MG63 (cell line): Measurements from ENCODE around the gene SNX10. TPM values are rescaled to one million over a fixed set of nuclear protein-coding genes. Genes with fewer than 3 reads are reported as not detected.

Source experiments
- DNase-seq: peaks from one replicate; pipeline ENCODE4 v3.0.0-alpha.2; 2020
- H3K27me3 ChIP-seq: fragments of 250-450 bp; sonication (Bioruptor Pico); 2 replicates; pipeline ENCODE4 v1.5.1; 2020; ENCODE audit warnings: mild to moderate bottlenecking, moderate library complexity
- H3K36me3 ChIP-seq: fragments of 250-450 bp; sonication (Bioruptor Pico); 2 replicates; pipeline ENCODE4 v1.5.1; 2020; ENCODE audit warnings: mild to moderate bottlenecking, moderate library complexity
- H3K4me3 ChIP-seq: fragments of 250-450 bp; sonication (Bioruptor Pico); 2 replicates; pipeline ENCODE4 v1.5.1; 2020; ENCODE audit warnings: mild to moderate bottlenecking, moderate library complexity
- H3K9me3 ChIP-seq: fragments of 250-450 bp; sonication (Bioruptor Pico); 2 replicates; pipeline ENCODE4 v1.5.1; 2020; ENCODE audit warnings: mild to moderate bottlenecking, moderate library complexity
- total RNA-seq: library from RNA; depleted of rRNA; stranded (reverse); fragments of >200 nt; shearing (Covaris generic); gene quantifications from 2 replicates; pipeline ENCODE4 v1.2.3, GENCODE V29; 2014; ENCODE audit warnings: low replicate concordance

The SNX10 gene
- total RNA-seq, 1 experiment from 2014 or later = 4.4 TPM

DNA sequence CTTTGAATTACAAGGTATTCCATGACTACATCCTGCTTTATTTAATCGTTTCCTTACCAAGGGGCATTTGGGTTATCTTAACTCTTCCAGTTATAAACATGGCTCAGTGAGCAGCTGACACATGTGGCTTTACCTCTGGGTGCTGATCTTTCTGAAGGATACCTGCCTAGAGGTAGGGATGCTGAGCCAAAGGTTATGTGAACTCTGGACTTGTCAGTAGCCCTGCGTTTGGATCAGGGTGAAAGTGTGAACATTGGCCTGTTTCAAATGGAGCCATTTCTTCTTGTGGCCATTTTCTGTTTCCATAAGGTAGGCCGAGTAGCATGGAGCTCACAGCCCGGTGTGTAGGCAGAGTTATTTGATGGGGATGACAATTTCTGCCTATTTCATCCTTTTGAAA lies 29.2 kb downstream of the SNX10 start:
- no peaks in the 10 kb centered on the region for H3K36me3 ChIP-seq
- no peaks in the 10 kb centered on the region for H3K27me3 ChIP-seq
- no peak for DNase-seq
- H3K4me3 ChIP-seq = no peak overlapping the region
- no peaks in the 10 kb centered on the region for H3K9me3 ChIP-seq

DNA sequence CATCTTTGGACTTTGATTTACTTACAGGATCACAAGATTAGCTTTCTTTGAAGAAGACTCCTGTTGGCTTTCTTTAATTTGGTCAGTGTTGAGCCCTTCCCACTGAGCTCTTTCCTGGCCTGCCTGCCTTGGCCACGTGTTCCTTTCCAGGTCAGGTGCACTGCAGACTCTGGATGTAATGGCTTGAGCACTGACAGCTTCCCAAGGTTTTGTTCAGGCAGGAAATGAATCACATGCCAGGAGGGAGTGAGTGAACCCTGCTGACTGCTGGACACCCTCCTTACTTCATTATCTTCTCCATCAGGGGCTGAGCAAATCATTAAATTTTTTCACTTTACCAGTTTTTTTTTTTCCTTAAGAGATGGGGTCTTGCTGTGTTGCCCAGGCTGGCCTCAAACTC lies 29.8 kb downstream of the SNX10 start:
- Histone ChIP-seq H3K4me3 (no peak overlapping the region), H3K27me3 (no peaks in the 10 kb centered on the region), H3K36me3 (no peaks in the 10 kb centered on the region), H3K9me3 (no peaks in the 10 kb centered on the region)
- peak; percentile 34 for DNase-seq

DNA sequence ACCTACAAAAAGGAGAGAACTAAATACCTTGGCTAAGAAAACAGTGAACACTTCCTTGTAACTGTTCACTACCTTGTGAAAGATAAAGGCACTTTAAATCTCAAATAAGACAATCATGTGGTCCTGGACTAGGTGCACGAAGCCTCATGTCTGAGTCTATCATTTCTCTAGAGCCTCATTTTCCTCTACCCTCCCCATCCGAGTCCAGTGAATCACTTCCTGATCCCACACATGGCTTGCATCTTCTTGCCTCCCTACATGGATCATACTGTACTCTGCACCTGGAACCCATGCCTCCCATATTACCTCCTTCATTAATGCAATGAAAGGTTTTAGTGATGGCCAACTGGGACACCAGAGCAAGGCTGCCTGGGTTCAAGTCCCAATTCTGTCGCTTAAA lies 34.5 kb downstream of the SNX10 start:
- no peak for DNase-seq
- H3K4me3 ChIP-seq = no peak overlapping the region
- no peaks in the 10 kb centered on the region for H3K9me3 ChIP-seq
- no peaks in the 10 kb centered on the region for H3K36me3 ChIP-seq
- no peaks in the 10 kb centered on the region for H3K27me3 ChIP-seq

DNA sequence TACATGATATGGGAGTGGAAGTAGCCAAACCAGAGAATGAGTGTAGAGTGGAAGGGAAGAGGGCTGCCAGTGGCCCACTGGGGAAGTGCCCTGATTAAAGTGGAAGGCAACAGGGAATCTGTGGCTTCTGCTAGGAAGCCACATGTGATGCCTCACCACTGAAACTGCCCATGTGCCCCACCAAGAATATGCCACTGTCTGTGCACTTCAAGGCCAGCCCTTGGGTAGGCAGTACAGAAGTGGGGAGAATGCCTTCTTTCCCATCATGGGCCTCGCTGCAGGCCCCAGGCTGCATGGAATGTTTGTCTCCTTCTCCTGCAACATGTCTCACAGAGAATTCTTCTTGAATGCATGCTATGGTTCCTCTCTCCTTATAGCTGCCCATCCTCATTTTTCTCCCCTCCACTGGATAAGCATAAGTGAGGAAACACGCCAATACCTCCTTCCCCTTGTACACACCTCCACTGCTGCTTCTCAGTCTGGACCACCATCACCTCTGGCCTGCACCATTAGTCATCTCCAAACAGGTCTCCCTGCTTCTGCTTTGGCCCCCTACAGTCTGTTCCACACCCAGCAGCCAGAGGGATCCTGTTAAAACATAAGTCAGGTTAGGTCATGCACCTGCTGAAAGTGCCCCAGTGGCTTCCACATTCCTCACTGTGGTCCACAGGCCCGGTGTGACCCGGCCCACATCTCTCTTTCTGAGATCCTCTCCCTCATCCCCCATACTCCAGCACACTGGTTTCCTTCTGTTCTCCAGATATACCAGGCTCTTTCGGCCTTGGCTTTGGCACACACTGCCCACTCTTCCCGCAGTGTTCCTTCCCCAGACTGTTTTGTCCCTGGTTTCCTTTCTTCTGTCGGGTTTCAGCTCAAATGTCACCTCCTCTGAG lies 37.1 kb downstream of the SNX10 start:
- no peak for DNase-seq
- no peaks in the 10 kb centered on the region for H3K36me3 ChIP-seq
- H3K9me3 ChIP-seq = no peaks in the 10 kb centered on the region
- H3K27me3 ChIP-seq = no peaks in the 10 kb centered on the region
- no peak overlapping the region for H3K4me3 ChIP-seq

DNA sequence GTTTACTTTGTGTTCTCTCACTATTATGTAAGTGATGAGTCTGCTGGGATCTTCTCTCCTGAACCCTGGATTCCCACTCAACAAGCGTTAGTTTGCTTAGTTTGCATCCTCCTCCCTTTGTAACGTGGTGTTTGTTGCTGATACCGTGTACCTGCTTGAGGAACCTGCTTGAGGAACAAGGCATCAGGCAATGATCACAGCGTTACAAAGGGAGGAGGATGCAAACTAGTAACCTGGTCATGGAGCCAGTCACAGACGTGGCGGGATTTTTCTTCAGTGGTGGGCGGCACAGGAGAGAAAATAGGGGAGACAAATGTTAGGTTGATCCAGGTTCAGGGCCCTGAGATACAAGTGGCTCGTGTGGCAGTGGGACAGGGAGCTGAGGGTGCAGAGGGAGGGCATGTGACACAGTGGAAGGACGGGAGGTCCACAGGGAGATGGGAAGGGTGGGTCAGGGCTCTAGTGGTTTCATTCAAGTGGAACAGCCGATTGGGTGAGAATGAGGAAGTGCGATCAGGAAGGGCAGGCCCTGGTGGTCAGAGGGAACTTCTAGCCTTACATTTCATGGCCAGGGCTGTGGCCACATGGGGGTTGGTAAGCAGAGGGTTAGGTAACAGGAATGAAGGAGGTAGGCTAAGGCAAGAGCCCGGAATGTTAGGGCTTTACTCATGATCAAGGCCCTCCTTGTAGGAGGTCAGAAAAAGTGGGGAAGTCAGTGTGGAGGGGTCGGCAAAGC lies 38.0 kb downstream of the SNX10 start:
- DNase-seq = no peak
- H3K27me3 ChIP-seq = no peaks in the 10 kb centered on the region
- no peak overlapping the region for H3K4me3 ChIP-seq
- no peaks in the 10 kb centered on the region for H3K36me3 ChIP-seq
- no peaks in the 10 kb centered on the region for H3K9me3 ChIP-seq

DNA sequence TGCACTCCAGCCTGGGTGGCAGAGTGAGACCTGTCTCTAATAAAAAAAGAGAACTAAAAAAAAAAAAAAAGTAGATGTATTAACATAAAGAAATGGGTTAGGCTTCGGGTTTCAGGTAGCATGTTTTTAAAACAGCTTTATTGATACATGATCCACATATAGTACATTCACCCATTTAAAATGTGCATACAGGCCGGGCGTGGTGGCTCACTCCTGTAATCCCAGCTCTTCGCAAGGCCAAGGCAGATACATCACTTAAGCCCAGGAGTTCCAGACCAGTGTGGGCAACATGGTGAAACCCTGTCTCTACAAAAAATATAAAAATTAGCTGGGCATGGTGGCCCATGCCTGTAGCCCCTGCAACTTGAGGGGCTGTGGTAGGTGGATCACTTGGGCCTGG lies 39.5 kb downstream of the SNX10 start:
- no peak overlapping the region for H3K4me3 ChIP-seq
- H3K9me3 ChIP-seq = no peaks in the 10 kb centered on the region
- H3K27me3 ChIP-seq = no peaks in the 10 kb centered on the region
- H3K36me3 ChIP-seq = no peaks in the 10 kb centered on the region
- DNase-seq = no peak

DNA sequence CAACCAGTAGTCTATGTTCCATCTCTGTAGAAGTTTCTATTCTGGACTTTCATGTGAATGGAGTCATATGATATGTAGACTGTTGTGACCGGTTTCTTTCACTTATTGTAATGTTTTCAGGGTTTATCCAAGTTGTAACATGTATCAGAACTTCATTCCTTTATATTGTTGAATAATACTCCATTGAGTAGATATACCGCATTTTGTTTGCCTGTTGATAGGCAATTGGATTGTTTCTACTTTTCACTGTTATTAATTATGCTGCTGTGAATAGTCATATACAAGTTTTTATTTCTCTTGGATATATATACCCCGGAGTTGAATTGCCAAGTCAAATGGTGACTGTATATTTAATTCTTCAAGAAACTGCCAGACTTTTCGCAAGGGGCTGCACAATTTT lies 40.1 kb downstream of the SNX10 start:
- H3K36me3 ChIP-seq = no peaks in the 10 kb centered on the region
- no peaks in the 10 kb centered on the region for H3K9me3 ChIP-seq
- H3K27me3 ChIP-seq = no peaks in the 10 kb centered on the region
- DNase-seq = no peak
- H3K4me3 ChIP-seq = no peak overlapping the region

DNA sequence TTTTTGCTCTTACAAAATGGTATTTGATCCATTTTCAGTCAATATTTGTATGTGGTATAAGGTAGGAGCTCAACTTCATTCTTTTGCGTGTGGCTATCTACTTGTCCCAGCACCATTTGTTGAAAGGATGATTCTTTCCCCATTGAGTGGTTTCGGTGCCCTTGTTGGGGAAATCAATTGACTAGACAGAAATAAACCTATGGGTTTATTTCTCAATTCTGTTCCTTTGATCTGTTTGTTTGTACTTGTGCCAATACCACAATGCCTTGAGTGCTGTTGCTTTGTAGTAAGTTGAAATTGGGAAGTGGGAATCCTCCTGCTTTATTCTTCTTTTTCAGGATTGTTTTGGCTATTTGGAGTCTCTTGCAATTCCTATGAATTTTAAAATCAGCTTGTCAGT lies 41.0 kb downstream of the SNX10 start:
- no peaks in the 10 kb centered on the region for H3K36me3 ChIP-seq
- no peak for DNase-seq
- H3K4me3 ChIP-seq = no peak overlapping the region
- H3K27me3 ChIP-seq = no peaks in the 10 kb centered on the region
- no peaks in the 10 kb centered on the region for H3K9me3 ChIP-seq

DNA sequence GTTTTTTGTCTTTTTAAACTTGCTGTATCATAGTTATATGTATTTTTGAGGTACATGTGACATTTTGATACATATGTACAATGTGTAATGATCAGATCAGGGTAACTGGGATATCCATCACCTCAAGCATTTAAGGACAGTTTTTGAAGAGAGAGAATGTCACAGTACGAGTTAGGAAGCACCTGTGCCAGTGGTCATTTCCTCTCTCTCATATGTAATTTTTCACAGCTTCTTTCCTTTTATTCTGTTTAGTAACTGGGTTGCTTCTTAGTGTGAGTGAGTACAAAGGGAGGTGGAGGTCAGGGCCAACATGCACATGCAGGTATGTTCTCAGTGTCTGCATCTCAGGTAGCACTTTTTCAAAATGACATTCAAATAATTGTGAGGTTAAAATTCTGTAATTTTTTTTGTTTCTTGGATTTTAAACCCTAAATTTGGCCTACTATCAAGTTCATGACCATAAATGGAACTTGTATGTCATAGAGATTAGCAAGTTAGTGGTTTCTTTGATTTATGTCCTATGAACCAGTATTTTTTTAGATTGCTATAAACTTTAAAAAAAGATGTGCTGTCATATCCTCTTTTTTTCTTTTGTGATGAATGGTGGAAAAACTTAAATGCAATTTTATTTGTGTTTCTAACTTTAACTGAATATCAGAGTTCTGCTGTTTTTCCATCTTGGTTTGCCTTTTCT lies 42.7 kb downstream of the SNX10 start:
- Histone ChIP-seq H3K4me3 (no peak overlapping the region), H3K36me3 (no peaks in the 10 kb centered on the region), H3K27me3 (no peaks in the 10 kb centered on the region), H3K9me3 (no peaks in the 10 kb centered on the region)
- DNase-seq = no peak

DNA sequence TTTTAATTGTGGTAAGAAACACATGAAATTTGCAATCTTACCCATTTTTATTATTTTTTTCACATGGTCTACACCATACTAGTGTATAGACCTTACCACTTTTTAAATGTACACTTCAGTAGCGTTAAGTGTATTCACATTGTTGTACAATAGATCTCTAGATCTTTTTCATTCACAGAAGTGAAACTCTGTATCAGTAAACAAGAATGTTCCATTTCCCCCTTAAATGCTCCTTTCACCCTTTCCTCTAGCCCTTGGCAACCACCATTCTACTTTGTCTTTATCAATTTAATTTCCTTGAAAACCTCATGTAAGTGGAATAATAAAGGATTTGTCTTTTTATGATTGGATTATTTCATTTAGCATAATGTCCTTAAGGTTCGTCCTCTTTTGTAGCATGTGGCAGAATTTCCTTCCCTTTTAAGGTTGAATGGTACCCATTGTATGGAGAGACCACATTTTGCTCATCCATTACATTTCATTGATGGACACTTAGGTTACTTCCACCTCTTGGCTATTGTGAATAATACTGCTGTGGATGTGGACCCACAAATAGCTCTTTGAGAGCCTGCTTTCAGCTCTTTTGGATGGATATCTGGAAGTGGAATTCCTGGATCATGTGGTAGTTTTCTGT lies 45.7 kb downstream of the SNX10 start:
- Histone ChIP-seq H3K4me3 (no peak overlapping the region), H3K36me3 (no peaks in the 10 kb centered on the region)
- no peak for DNase-seq

DNA sequence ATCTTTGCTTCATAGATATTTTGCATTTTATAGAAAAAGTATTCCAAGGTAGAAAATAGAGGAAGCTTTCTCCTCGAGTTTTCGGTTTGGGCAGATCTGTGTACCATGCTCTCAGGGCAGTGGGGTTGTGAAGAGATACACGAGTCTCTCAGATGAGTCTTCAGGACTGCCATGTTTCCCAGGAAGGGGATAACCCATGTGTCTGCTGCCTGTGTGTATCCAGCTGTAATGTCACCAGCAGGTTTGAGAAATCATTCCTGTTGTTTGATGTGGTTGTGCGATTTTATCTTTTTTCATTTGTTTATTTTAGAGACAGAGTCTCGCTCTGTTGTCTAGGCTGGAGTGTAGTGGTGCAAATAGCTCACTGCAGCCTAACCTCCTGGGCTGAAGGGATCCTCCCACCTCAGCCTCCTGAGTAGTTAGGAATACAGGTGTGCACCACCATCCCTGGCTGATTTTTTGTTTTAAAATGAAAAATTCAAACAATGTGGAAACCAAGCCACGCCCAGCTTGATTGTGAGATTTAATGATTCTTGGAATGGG lies 48.9 kb downstream of the SNX10 start:
- Histone ChIP-seq H3K36me3 (no peaks in the 10 kb centered on the region), H3K9me3 (no peaks in the 10 kb centered on the region), H3K27me3 (no peaks in the 10 kb centered on the region), H3K4me3 (no peak overlapping the region)
- DNase-seq = no peak

More for the DNA sequence above, 45.7 kb downstream of the SNX10 start:
- Histone ChIP-seq H3K27me3 (no peaks in the 10 kb centered on the region), H3K9me3 (no peaks in the 10 kb centered on the region)

DNA sequence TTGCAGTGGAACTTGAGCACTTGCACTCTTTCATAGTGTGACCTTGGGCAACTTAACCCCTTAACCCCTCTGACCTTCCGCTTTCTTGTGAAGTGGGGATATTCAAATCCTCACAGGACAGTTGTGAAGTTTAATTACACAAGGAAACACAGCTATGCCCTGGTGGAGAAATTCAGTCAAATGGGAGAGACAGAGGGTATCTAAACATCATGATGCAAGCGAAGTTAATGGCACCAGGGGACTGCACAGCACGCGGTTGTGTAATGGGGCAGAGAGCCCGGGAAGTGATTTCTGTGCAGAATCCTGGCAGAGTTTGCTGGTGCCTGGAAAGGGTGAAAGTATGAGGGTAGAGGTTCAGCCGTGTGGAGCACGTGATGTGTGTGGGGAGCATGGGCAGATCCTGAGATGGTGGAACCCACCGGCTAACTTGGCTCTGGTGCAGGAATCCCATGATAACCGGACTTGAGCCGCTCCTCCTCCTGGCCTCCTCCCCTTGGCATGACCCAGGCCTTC lies 51.7 kb downstream of the SNX10 start:
- Histone ChIP-seq H3K36me3 (no peaks in the 10 kb centered on the region), H3K9me3 (no peaks in the 10 kb centered on the region), H3K27me3 (no peaks in the 10 kb centered on the region), H3K4me3 (no peak overlapping the region)
- DNase-seq = no peak

DNA sequence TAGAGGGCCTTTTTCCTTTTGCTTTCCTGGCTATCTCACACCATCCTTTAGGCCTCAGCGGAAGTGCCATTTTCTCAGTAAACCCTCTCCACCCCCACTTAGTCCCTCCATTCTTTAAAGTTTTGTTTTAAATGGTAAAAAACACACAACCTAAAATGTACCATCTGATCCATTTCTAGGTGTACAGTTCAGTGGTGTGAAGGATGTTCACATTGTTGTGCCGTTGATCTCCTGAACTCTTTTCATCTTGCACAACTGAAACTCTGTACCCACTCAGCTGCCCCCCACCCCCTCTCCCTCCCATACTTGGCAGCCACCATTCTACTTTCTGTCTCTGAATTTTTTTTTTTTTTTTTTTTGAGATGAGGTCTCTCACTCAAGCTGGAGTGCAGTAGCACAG lies 52.2 kb downstream of the SNX10 start:
- Histone ChIP-seq H3K4me3 (no peak overlapping the region), H3K27me3 (no peaks in the 10 kb centered on the region), H3K9me3 (no peaks in the 10 kb centered on the region), H3K36me3 (no peaks in the 10 kb centered on the region)
- DNase-seq = no peak

DNA sequence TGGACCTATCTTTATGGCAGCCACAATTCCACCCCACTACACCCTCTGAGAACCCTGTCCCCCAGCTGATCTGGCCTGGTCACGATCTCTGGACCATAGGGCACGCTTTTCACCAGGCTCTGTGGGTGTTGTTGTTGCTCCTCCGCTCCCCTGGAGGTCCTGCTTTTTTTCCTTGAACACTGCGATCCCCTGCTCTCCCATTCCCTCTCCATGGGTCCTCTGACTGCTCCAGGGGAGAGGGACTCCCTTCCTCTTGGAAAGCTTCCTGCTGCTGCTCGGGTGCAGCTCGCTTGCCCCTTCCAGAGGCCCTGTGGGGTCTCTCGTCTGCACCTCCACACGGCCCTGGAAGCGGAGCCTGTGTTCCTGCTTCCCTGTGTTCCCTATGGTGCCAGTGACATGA lies 53.5 kb downstream of the SNX10 start:
- Histone ChIP-seq H3K27me3 (no peaks in the 10 kb centered on the region), H3K9me3 (no peaks in the 10 kb centered on the region), H3K36me3 (no peaks in the 10 kb centered on the region), H3K4me3 (no peak overlapping the region)
- no peak for DNase-seq

DNA sequence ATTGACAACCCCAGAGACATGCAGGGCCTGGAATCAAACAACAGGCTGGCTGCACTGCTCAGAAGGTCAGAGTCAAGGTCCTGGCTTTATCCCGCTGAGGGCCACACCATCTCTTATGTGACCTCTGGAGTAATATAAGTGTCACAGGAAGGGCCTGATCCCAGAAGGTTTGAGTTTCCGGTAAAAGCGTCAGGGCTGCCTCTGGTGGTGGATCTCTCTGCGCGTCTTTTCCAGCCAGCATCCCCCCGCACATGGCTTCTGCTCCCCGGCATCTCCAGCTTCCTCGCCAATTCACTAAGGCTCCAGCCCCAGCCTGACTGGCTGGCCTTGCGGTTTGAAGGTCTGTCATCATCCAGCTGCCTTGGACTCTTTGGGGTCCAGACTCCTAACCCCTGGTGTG lies 54.2 kb downstream of the SNX10 start:
- Histone ChIP-seq H3K36me3 (no peaks in the 10 kb centered on the region), H3K9me3 (no peaks in the 10 kb centered on the region), H3K27me3 (no peaks in the 10 kb centered on the region), H3K4me3 (no peak overlapping the region)
- DNase-seq = no peak

DNA sequence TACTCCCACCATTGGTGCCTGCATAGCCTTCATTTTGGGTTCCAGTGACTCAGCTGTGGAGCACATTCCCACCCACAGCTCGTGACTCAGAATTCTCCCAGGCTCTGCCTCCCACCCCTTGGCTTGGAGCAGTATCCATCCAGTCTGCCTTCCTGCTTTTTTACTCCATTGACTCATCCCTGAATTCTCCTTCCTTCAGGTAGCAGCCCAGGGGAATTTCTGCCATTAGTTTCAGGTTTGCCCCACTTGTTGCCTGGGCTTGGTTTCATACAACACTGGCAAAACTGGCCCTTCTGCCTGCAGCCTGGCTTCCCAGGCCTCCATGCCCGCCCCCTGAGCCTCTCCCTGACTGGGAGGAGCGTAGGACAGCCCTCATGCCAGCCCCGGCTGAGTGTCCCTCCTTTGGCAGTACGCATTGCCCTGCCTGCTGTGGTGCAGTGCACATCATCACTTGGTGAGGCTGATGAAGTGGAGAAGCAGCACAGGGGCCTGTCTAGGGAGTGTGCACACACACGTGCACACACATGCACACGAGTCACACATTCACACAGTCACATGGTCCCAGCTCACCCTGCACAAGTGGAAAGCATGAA lies 55.0 kb downstream of the SNX10 start:
- peak; percentile 73 for DNase-seq
- Histone ChIP-seq H3K36me3 (no peaks in the 10 kb centered on the region), H3K9me3 (no peaks in the 10 kb centered on the region), H3K4me3 (no peak overlapping the region), H3K27me3 (no peaks in the 10 kb centered on the region)
